ENCODE measurements around the gene RARG. TPM values are rescaled to one million over a fixed set of nuclear protein-coding genes. Genes with fewer than 3 reads are reported as not detected.

RARG gene
- total RNA-seq, 1 donor from 2014 or later: 5.5 TPM

GRCh38 chr12:53217051-53217930 lies 14.7 kb downstream of the RARG start:
- DNase-seq (no peak), ATAC-seq (ENCODE audit: low read depth) (no peak)
- Mint-ChIP-seq H3K4me1 (peaks cover 66% of the 10 kb centered on the region), H3K4me3 (no peak overlapping the region), H3K27me3 (no peaks in the 10 kb centered on the region), H3K9me3 (no peaks in the 10 kb centered on the region), H3K36me3 (ENCODE audit: low read depth) (peaks cover 24% of the 10 kb centered on the region), H3K27ac (peak overlapping the region; percentile 37)
- no peak for TF ChIP-seq CTCF (IDR thresholded peaks at IDR 0.05)
- intact Hi-C loops (cut with micrococcal nuclease): loop anchor here (10.0 kb wide), 1 partner anchor 288 kb away; the partner anchor contains the start of genes NPFF and TARBP2
- ChIA-PET CTCF (interaction anchor here (1.4 to 14.7 kb wide), 3 partner anchors 51 to 128 kb away, joined by 3 to 298 read pairs (median 16); partner anchors contain the start of genes ESPL1 and PFDN5), POLR2A (interaction anchor here (0.9 to 6.1 kb wide), 8 partner anchors 8 to 162 kb away, joined by 3 to 48 read pairs (median 6); partner anchors contain the start of genes AAAS, CSAD, ESPL1 and SP1)

GRCh38 chr12:53215497-53215896 lies 16.5 kb downstream of the RARG start:
- intact Hi-C loops (cut with micrococcal nuclease): loop anchor here (10.0 kb wide), 1 partner anchor 289 kb away; the partner anchor contains the start of genes NPFF and TARBP2
- no peaks in the 10 kb centered on the region for H3K9me3 Mint-ChIP-seq
- H3K4me3 Mint-ChIP-seq: no peak overlapping the region
- DNase-seq (no peak), ATAC-seq (ENCODE audit: low read depth) (no peak)
- TF ChIP-seq CTCF (IDR thresholded peaks at IDR 0.05): no peak
- peak overlapping the region; percentile 32 for H3K27ac Mint-ChIP-seq
- ChIA-PET CTCF (interaction anchor here (1.1 to 14.7 kb wide), 5 partner anchors 36 to 129 kb away, joined by 3 to 298 read pairs (median 16); partner anchors contain the start of genes AAAS, ESPL1 and PFDN5), POLR2A (interaction anchor here (0.7 to 6.1 kb wide), 5 partner anchors 14 to 80 kb away, joined by 3 to 48 read pairs (median 3); partner anchors contain the start of genes ESPL1 and PFDN5)
- peaks cover 22% of the 10 kb centered on the region for H3K36me3 Mint-ChIP-seq (ENCODE audit: low read depth)
- no peaks in the 10 kb centered on the region for H3K27me3 Mint-ChIP-seq
- H3K4me1 Mint-ChIP-seq: peaks cover 66% of the 10 kb centered on the region

GRCh38 chr12:53214687-53215455 lies 17.1 kb downstream of the RARG start:
- Mint-ChIP-seq H3K9me3 (no peaks in the 10 kb centered on the region), H3K27me3 (no peaks in the 10 kb centered on the region), H3K4me1 (peaks cover 72% of the 10 kb centered on the region), H3K36me3 (ENCODE audit: low read depth) (peaks cover 19% of the 10 kb centered on the region), H3K27ac (peak overlapping the region; percentile 30), H3K4me3 (no peak overlapping the region)
- ChIA-PET CTCF (interaction anchor here (0.6 to 14.7 kb wide), 14 partner anchors 10 to 131 kb away, joined by 3 to 298 read pairs (median 13); partner anchors contain the start of genes AAAS, ESPL1, MYG1 and PFDN5), POLR2A (interaction anchor here (0.8 to 6.1 kb wide), 10 partner anchors 10 to 80 kb away, joined by 3 to 48 read pairs (median 4); partner anchors contain the start of genes CSAD, ESPL1, PFDN5 and ZNF740)
- intact Hi-C loops (cut with micrococcal nuclease): loop anchor here (10.0 kb wide), 1 partner anchor 290 kb away; the partner anchor contains the start of genes NPFF and TARBP2
- TF ChIP-seq CTCF (IDR thresholded peaks at IDR 0.05): no peak
- no peak for DNase-seq
- ATAC-seq (ENCODE audit: low read depth): no peak

- no peaks in the 10 kb centered on the region for H3K9me3 Mint-ChIP-seq
- H3K27me3 Mint-ChIP-seq: no peaks in the 10 kb centered on the region
- DNase-seq: no peak
- H3K36me3 Mint-ChIP-seq (ENCODE audit: low read depth): peaks cover 19% of the 10 kb centered on the region
- no peak for ATAC-seq (ENCODE audit: low read depth)
- peaks cover 73% of the 10 kb centered on the region for H3K4me1 Mint-ChIP-seq
- POLR2A ChIA-PET: interaction anchor here (0.8 to 6.1 kb wide), 10 partner anchors 9 to 80 kb away, joined by 3 to 48 read pairs (median 4); partner anchors contain the start of genes CSAD, ESPL1 and ZNF740
- peak overlapping the region; percentile 30 for H3K27ac Mint-ChIP-seq
- no peak overlapping the region for H3K4me3 Mint-ChIP-seq
- intact Hi-C loops (cut with micrococcal nuclease): loop anchor here (10.0 kb wide), 1 partner anchor 291 kb away; the partner anchor contains the start of genes NPFF and TARBP2
- TF ChIP-seq CTCF (IDR thresholded peaks at IDR 0.05): no peak
- CTCF ChIA-PET: interaction anchor here (0.6 to 14.7 kb wide), 25 partner anchors 9 to 148 kb away, joined by 3 to 298 read pairs (median 4); partner anchors contain the start of genes AAAS, CSAD, ESPL1 and MYG1
Observed at GRCh38 chr12:53214221-53214620, 17.8 kb downstream of the RARG start.

Measured in activated B cell treated with CpG ODN at 0.5 μM for 24 hours (primary cell).